ENCODE data around the gene ENTPD7. TPM values are rescaled to one million over a fixed set of nuclear protein-coding genes. Genes with fewer than 3 reads are reported as not detected.

Gene ENTPD7
- total and polyA plus RNA-seq, 9 of the 15 experiments (the other 6 are each of a cell fraction or from before 2014, with no cell fraction given) = 1.4 to 13.9 (median 8.5) TPM

- TF ChIP-seq MGA (IDR thresholded peaks at IDR 0.05) (peak; percentile 86), NFIC (IDR thresholded peaks at IDR 0.05) (peak; percentile 10; the same call in 1 of the 2 replicates), SOX6 (IDR thresholded peaks at IDR 0.05) (peak; percentile 20; the same call in 1 of the 2 replicates), PCBP2 (IDR thresholded peaks at IDR 0.05; ENCODE audit: low read depth, low read length, poor library complexity, severe bottlenecking) (no peak), TOE1 (IDR thresholded peaks at IDR 0.05; ENCODE audit: borderline replicate concordance) (peak; percentile 48; the same call in 1 of the 2 replicates), TOE1 (CRISPR knock-in tag; IDR thresholded peaks at IDR 0.05; ENCODE audit: borderline replicate concordance, low read depth) (no peak), YY1 (IDR thresholded peaks at IDR 0.05; ENCODE audit: borderline replicate concordance in 1 of 3, control insufficient read depth in 1 of 3, extremely low read depth in 1 of 3, insufficient read depth in 3 of 3, insufficient read length in 1 of 3, insufficient replicate concordance in 2 of 3, low read depth in 1 of 3, low read length in 2 of 3) (peak in 1 of 3 experiments; percentile 28), FOXP4 (CRISPR knock-in tag; IDR thresholded peaks at IDR 0.05; ENCODE audit: borderline replicate concordance) (no peak), BCOR (IDR thresholded peaks at IDR 0.05) (peak; percentile 21; the same call in 1 of the 2 replicates), TBL1XR1 (IDR thresholded peaks at IDR 0.05; ENCODE audit: low read length in 2 of 2) (no peak), ATF1 (CRISPR knock-in tag; IDR thresholded peaks at IDR 0.05) (no peak), ATF1 (tag; IDR thresholded peaks at IDR 0.05) (peak; percentile 39; the same call in 1 of the 2 replicates), RHOXF2B (CRISPR knock-in tag; conservative IDR thresholded peaks at IDR 0.05) (no peak), CEBPG (CRISPR knock-in tag; IDR thresholded peaks at IDR 0.05) (no peak), CEBPG (tag; conservative IDR thresholded peaks at IDR 0.05 in 1 of 2, IDR thresholded peaks at IDR 0.05 in 1 of 2) (no peak)
Measured at GRCh38 chr10:99658622-99659030, 683 bp upstream of the ENTPD7 start (continued).
